Upper lobe of left lung (tissue), 6 donors: ENCODE results near the gene RNF212B. TPM values are rescaled to one million over a fixed set of nuclear protein-coding genes. Genes with fewer than 3 reads are reported as not detected.

ENCODE experiments used
- ATAC-seq, 2 donors: fragments of 200-7000 bp; cut with Tn5 transposase; one replicate each; pipeline ENCODE4 v1.9.1; 2022; ENCODE audit warnings: mild to moderate bottlenecking in 2 of 2, moderate library complexity in 2 of 2; ENCODE audit not compliant: low FRiP score in 2 of 2
- DNase-seq, 2 donors: peaks; one replicate each; pipeline ENCODE4 v3.0.0-alpha.2; 2019 to 2020
- H3K27ac ChIP-seq, 4 donors: fragments of 200-600 bp; sonication (generic); one replicate each; pipeline ENCODE4 v1.5.1; 2016 to 2019
- H3K27me3 ChIP-seq, 4 donors: fragments of 200-600 bp; sonication (generic); one replicate each; pipeline ENCODE4 v1.5.1; 2017 to 2019
- H3K36me3 ChIP-seq, 4 donors: fragments of 200-600 bp; sonication (generic); one replicate each; pipeline ENCODE4 v1.5.1; 2016 to 2019
- H3K4me1 ChIP-seq, 4 donors: fragments of 200-600 bp; sonication (generic); one replicate each; pipeline ENCODE4 v1.5.1; 2018 to 2019
- H3K4me3 ChIP-seq, 4 donors: fragments of 200-600 bp; sonication (generic); one replicate each; pipeline ENCODE4 v1.5.1; 2017 to 2019; ENCODE audit warnings: mild to moderate bottlenecking in 2 of 4, moderate library complexity in 1 of 4
- H3K9me3 ChIP-seq, 4 donors: fragments of 200-600 bp; sonication (generic); one replicate each; pipeline ENCODE4 v1.5.1; 2018 to 2019
- EP300 ChIP-seq, 4 donors: sonication (generic); formaldehyde crosslinking; IDR thresholded peaks; one replicate each; pipeline ENCODE4 v1.5.1; 2017; ENCODE audit warnings: antibody characterized with exemption in 4 of 4, control low read depth in 2 of 4
- POLR2A ChIP-seq, 4 donors: fragments of 450-650 bp; IDR thresholded peaks; one replicate each; pipeline ENCODE4 v1.5.1; 2016 to 2017; ENCODE audit warnings: antibody characterized with exemption in 4 of 4, mild to moderate bottlenecking in 2 of 4
- POLR2AphosphoS5 ChIP-seq, 2 donors: sonication (generic); formaldehyde crosslinking; IDR thresholded peaks; one replicate each; pipeline ENCODE4 v1.5.1; 2017; ENCODE audit warnings: antibody characterized with exemption in 2 of 2
- WGBS, 2 donors: methylation state at CpG; one replicate each; pipeline ENCODE4 v1.1.5; 2017 to 2018; 5-methylcytosine and 5-hydroxymethylcytosine counted together
- total RNA-seq, 6 donors: library from RNA; depleted of rRNA in 4 of 6; stranded (reverse); fragments of >200 nt in 4 of 6; gene quantifications; one replicate each; pipeline versions ENCODE4 v1.1.0 to v1.2.1, GENCODE V29; 2016 to 2021
- TF ChIP-seq, protein P1 (sequence below), 6 experiments: fragments of 450-650 bp in 4 of 6; fragments of 200-600 bp in 2 of 6; sonication (generic) in 2 of 6; IDR thresholded peaks; one replicate each; pipeline ENCODE4 v1.5.1; 2016 to 2019; ENCODE audit warnings: antibody characterized with exemption in 6 of 6
- donor health status: DM: no; HTN: no; CAD: no; lungs with moderate emphysema.
- donor health status: DM: no; HTN: yes; CAD: no; lungs with severe emphysema.

RNF212B gene
- total RNA-seq, 6 donors from 2014 or later, result not detected

DNA sequence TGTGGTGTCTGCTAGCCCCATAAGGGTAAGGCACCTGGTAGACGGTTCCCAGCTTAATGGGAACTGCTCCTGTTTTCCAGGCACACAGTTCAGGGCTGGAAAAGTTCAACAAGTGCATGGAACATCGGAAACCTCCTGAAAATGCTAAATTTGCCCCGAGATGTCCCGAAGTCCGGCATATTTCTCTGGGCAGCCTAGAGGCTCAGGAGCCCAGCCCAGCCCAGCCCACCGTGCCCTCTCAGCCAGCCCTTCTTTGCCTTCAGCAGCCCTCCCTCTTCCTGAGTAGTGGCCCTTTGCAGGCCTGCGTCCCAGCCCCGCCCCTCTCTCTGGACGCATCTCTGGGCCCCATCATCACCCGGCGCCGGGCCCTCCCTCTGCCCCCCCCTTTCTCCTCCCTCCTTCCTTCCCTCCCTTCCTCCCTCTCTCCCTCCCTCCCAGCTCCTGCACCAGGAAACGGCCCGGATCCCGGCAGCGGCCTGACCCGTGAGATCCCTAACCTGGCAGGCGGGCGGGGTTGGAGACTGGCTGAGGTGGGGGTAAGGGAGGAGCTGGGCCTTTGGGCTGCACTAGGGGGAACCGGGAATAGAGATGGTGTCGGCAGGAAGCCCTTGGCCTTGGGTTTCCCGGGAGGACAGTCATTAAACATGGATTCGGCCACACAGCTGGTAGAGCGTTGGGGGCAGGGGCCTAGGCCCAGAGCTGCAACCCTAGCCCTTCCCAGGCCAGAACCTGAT is 68.8 kb downstream of the RNF212B start, which contains the start of gene BCL2L2:
Gene BCL2L2 (plus strand): TSS at position 422 of the 734 bp plus-strand sequence. CDS start 935 bp downstream, outside the sequence.
- TF ChIP-seq EP300 (IDR thresholded peaks at IDR 0.05) (no peak), POLR2AphosphoS5 (IDR thresholded peaks at IDR 0.05) (peak; percentile 78 to 82), POLR2A (IDR thresholded peaks at IDR 0.05) (peak in 2 of 4 donors; percentile 80 to 84)
- TF ChIP-seq, protein P1, sequence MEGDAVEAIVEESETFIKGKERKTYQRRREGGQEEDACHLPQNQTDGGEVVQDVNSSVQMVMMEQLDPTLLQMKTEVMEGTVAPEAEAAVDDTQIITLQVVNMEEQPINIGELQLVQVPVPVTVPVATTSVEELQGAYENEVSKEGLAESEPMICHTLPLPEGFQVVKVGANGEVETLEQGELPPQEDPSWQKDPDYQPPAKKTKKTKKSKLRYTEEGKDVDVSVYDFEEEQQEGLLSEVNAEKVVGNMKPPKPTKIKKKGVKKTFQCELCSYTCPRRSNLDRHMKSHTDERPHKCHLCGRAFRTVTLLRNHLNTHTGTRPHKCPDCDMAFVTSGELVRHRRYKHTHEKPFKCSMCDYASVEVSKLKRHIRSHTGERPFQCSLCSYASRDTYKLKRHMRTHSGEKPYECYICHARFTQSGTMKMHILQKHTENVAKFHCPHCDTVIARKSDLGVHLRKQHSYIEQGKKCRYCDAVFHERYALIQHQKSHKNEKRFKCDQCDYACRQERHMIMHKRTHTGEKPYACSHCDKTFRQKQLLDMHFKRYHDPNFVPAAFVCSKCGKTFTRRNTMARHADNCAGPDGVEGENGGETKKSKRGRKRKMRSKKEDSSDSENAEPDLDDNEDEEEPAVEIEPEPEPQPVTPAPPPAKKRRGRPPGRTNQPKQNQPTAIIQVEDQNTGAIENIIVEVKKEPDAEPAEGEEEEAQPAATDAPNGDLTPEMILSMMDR (IDR thresholded peaks at IDR 0.05), result no peak
- Histone ChIP-seq H3K9me3 (no peaks in the 10 kb centered on the region), H3K27ac (peak within 1 kb of the TSS; percentile 84 to 93 (median 90)), H3K4me3 (peak within 1 kb of the TSS; percentile 51 to 76 (median 64)), H3K27me3 (no peaks in the 10 kb centered on the region), H3K36me3 (peaks cover 0 to 37% (median 9%) of the 10 kb centered on the region in 4 donors), H3K4me1 (peaks cover 33 to 58% (median 35%) of the 10 kb centered on the region in 4 donors)
- ATAC-seq (peak; percentile 87 to 92), DNase-seq (peak; percentile 93 to 96)
- 2 to 4% methylated on average over 18 to 24 of the region's 24 CpGs for WGBS, 2 donors

DNA sequence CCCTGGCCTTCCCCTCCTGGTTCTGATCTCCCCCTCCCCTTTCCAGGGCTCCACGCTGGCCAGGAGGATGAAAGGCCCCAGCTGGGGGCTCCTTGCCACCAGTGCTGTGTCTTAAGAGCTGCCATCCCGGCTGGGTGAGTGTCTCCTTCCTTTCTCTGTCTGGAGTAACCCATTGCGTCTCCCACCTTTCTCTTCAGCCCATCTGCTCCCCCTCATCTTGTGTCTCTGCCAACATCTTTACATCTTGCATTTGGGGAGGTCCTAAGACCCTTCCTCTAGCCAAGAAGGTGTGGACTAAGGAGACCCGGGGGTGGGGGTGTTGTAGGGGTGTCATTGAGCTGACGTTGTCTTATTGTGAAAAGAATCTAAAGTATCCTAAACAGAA is 69.4 kb downstream of the RNF212B start:
- Histone ChIP-seq H3K9me3 (no peaks in the 10 kb centered on the region), H3K27ac (peak overlapping the region; percentile 84 to 93 (median 90)), H3K4me3 (peak overlapping the region; percentile 51 to 76 (median 64)), H3K27me3 (no peaks in the 10 kb centered on the region), H3K36me3 (peaks cover 0 to 38% (median 9%) of the 10 kb centered on the region in 4 donors), H3K4me1 (peaks cover 33 to 58% (median 34%) of the 10 kb centered on the region in 4 donors)
- DNase-seq, result no peak
- TF ChIP-seq POLR2A (IDR thresholded peaks at IDR 0.05) (no peak), POLR2AphosphoS5 (IDR thresholded peaks at IDR 0.05) (no peak), EP300 (IDR thresholded peaks at IDR 0.05) (no peak)
- TF ChIP-seq, protein P1 (IDR thresholded peaks at IDR 0.05), result no peak
- WGBS, 2 donors, result 16% methylated on average over 5 of the region's 5 CpGs
- ATAC-seq, result no peak

DNA sequence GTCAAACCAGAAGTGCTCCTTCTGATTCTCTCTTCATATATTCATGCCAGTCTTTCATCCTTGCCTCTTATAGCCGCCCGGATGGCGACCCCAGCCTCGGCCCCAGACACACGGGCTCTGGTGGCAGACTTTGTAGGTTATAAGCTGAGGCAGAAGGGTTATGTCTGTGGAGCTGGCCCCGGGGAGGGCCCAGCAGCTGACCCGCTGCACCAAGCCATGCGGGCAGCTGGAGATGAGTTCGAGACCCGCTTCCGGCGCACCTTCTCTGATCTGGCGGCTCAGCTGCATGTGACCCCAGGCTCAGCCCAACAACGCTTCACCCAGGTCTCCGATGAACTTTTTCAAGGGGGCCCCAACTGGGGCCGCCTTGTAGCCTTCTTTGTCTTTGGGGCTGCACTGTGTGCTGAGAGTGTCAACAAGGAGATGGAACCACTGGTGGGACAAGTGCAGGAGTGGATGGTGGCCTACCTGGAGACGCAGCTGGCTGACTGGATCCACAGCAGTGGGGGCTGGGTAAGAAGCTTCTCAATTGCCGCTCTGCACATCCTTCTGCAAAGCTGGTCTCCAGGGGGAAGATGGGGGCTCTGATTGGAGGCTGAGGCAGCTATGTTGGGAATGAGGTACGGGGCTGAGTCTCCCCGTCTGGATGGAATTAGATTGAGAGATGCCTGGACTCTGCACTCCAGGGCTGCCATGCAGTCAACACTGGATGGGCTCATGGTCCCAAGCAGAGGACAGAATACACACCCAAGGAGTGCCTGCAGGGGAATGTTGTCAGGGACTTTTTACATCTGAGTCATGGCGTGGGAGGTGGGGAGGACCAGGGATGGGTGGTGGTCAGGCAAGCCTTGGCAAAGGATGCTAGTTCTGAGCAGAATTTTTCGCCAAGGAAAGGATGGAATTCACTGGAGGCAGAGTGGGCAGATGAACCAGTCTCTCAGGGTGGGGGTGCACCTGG is 70.2 kb downstream of the RNF212B start:
- ATAC-seq (no peak), DNase-seq (peak in 1 of 2 donors; percentile 69)
- Histone ChIP-seq H3K4me3 (peak overlapping the region in 2 of 4 donors; percentile 58 to 71), H3K4me1 (peaks cover 30 to 54% (median 32%) of the 10 kb centered on the region in 4 donors), H3K9me3 (no peaks in the 10 kb centered on the region), H3K36me3 (peaks cover 0 to 38% (median 9%) of the 10 kb centered on the region in 4 donors), H3K27ac (peak overlapping the region; percentile 84 to 93 (median 90)), H3K27me3 (no peaks in the 10 kb centered on the region)
- TF ChIP-seq EP300 (IDR thresholded peaks at IDR 0.05) (no peak), POLR2A (IDR thresholded peaks at IDR 0.05) (no peak), POLR2AphosphoS5 (IDR thresholded peaks at IDR 0.05) (no peak)
- TF ChIP-seq, protein P1 (IDR thresholded peaks at IDR 0.05), result no peak
- WGBS, 2 donors, result 83 to 91% methylated on average over 12 to 21 of the region's 22 CpGs

DNA sequence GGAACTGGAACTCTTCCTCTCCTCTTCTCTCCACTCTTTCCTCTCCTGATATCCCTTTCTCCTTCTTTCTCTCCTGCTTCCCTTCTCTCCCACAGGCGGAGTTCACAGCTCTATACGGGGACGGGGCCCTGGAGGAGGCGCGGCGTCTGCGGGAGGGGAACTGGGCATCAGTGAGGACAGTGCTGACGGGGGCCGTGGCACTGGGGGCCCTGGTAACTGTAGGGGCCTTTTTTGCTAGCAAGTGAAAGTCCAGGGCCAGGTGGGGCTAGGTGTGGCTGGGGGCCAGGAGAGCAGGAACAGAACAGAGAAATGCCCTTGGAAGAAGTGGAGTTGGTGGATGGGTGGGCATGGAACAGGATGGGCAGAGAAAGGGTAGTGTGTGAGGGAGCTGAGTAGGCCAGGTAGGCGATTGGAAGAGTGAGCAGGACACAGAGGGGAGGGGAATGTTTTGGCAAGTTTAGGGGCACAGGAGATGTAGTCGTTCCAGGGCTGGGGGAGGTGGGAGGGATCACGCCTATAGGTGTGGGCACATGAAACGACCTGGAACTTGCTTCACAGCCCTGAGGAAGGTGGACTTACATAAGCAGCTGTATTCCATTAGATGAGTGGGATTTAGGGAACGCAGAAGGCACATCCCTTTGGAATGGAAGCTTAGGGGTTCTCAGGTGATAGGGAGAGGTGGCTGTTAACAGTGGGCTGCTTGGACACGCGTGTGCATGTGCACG is 71.1 kb downstream of the RNF212B start:
- DNase-seq (peak in 1 of 2 donors; percentile 71), ATAC-seq (no peak)
- Histone ChIP-seq H3K4me1 (peaks cover 28 to 50% (median 29%) of the 10 kb centered on the region in 4 donors), H3K27me3 (no peaks in the 10 kb centered on the region), H3K27ac (peak overlapping the region in 2 of 4 donors; percentile 11 to 21), H3K9me3 (no peaks in the 10 kb centered on the region), H3K36me3 (peaks cover 0 to 38% (median 9%) of the 10 kb centered on the region in 4 donors), H3K4me3 (no peak overlapping the region)
- TF ChIP-seq POLR2A (IDR thresholded peaks at IDR 0.05) (no peak), POLR2AphosphoS5 (IDR thresholded peaks at IDR 0.05) (no peak), EP300 (IDR thresholded peaks at IDR 0.05) (no peak)
- TF ChIP-seq, protein P1 (IDR thresholded peaks at IDR 0.05), result no peak
- 84 to 86% methylated on average over 17 of the region's 17 CpGs for WGBS, 2 donors
